Endothelial cell of hepatic sinusoid (primary cell): ENCODE data around the gene OPN4.

Experiments used
- in situ Hi-C: cut with HindIII; loops from 2 replicates; pipeline ENCODE4 v1.10.0; 2017; ENCODE audit warnings: low sequenced_read_pairs

Gene OPN4

DNA sequence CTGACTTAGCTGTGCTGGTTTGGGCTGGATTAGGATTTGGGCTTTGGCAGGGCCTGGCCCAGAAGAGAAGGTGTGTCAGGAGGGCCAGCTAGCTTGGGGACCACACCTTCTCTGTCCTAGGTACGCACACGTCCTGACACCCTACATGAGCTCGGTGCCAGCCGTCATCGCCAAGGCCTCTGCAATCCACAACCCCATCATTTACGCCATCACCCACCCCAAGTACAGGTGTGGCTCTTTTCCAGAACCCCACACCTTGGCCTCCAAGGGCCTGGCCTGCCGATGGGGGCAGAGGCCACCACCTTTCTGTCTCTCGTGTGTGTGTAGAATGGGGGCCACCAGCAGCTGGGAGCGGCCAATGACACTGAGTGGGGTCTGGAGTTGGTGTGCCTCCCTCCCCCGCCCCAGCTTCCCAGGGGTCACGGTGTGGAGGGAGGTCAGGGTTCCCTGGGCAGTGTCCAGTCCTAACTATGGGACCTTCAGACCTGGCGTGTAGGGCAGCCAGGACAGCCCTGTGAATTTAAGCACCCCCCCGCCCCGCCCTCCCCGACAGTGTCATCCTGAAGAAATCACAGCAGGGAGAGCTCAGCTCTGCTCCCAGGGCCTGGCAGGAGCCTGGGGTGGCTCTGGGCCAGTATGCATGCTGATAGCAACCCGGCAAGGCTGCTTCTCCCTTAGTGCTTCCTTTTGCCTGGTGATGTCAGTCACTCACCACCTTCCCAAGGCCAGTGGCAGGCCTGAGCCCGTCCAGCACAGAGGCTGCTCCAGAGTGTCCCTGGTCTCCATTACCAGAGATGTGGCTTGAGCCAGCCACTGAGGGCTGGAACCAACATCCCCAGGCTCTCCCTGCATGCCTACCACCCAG, 7.0 kb downstream of the OPN4 start:
- in situ Hi-C loops: no loop called here

DNA sequence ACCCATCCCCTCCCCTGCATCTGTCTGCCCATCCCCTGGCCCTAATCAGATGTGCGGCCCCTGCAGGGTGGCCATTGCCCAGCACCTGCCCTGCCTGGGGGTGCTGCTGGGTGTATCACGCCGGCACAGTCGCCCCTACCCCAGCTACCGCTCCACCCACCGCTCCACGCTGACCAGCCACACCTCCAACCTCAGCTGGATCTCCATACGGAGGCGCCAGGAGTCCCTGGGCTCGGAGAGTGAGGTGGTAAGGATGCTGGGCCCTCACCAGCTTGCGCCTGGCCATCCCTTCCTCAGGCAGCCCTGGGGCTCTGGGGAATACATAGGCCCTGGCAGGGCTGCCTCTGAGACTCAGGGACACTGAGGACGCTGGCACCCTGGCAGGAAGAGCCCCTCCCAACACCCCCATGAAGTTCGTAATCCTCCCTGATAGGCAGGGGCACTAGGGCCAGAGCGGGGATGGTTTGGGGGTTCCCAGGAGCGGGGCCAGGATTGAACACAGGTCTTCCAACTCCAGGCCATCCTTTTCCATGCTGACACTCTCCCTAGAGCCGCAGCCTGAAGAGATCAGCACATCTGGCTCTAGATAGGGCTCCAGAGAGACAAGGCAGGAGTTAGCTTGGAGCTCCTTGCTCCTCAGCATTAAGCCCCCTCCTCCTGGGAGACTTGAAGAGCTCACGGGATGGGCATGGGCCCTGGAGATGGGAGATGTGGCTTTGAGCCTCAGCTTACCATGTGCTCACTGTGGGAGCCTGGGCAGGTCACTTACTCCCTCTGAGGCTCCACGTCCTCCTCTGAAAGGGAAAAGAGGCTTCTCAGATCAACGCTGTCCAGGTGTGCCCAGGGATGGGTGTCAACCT, 8.1 kb downstream of the OPN4 start:
- in situ Hi-C loops: no loop called here

DNA sequence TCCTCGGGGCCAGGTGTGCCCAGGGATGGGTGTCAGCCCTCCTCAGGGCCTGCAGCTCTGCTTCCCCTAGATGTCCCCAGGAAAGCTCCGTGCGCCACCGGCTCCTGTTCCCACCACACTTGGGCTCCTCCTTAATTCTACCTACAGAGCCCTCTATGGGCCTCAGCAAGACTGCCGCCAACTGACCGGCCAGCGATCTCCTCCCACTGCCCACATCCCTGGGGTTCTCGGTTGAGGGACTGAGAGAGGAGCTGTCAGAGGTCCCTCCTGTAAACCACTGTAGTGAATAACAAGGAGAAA, 8.6 kb downstream of the OPN4 start:
- in situ Hi-C loops: no loop called here

DNA sequence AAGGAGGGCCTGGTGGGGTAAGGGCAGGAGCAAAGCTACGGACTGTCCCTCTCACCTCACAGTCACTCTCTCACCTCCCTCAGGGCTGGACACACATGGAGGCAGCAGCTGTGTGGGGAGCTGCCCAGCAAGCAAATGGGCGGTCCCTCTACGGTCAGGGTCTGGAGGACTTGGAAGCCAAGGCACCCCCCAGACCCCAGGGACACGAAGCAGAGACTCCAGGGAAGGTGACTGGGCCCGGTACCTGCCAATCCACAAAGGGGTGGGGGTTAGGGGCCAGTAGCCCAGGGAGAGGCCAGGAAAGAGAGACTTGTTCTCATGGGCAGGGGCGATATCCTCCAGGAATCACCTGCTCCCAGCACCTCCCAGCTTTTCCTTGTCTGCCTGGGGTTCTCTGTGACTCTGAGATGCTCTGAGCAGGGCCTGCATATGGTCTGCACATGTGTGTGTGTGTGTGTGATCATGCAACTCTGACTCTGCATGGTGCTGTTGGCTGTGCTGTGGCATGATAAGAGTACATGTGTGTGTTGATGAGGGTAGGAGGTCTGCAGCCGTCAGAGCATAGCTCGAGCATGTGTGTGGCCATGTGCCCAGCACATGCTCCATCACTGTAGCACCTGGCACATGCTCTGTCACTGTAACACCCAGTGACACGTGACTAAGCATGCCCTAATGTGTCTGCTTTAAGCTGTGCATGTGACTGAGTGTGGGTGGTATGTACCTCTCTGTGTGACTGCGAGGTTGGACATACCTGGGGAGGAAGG, 9.4 kb downstream of the OPN4 start:
- in situ Hi-C loops: no loop called here

DNA sequence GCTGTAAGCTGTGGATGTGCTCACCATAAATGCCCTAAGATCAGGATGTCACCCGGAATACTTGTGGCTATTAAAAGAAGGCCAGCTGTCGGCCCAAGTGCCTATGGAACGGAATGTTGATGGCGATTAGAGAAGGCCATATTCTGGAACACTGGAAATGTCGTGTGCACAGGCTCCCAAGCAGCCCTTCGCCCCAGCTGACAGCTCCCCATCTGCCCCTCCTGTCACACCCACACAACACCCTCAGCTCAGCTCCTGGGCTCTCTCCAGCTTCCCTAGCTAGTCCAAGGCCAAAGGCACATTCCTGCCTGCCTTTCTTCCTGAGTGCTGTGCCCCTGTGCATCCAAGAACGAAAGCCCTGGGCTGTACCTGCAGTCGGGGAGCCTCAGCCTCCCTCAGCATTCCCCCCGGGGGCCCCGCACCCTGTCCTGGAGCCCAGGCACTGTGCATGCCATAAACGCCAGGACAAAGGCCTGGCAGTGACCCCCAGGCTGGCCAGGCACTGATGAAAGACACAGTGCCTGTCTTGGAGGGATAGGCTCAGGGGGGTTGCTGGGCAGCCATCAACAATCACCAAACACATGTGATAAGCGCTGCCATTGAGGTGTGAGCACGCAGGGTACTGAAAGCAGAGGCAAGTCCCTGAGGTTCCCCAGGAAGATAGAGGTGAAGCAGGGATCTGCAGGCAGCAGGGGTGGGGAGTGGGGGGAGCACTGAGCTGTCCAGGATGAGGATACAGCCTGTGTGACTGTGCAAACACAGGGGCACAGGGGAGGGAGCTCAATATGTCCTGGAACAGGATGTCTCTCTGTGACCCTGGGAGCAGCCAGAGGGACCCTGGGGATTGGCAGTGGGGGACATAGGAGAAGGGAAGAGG, 10.2 kb downstream of the OPN4 start:
- in situ Hi-C loops: no loop called here

DNA sequence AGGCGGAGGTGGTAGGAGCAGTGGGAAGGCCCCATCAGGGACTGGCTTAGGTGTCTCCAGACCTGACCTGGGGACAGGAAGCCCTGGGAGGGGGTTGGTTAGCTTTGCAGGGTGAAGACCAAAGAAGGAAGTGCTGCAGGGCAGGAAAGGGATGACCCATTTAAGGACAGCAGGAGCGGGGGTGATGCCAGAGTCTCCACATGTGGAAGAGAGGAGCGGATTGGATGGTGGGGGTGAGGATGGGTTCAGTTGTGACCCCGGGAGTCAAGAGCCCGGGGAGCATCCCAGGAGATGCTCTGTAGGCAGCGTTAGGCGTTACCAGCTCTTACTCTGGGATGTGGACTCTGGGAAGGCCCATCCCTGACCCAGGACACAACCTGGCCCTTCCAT, 10.9 kb downstream of the OPN4 start:
- in situ Hi-C loops: no loop called here

DNA sequence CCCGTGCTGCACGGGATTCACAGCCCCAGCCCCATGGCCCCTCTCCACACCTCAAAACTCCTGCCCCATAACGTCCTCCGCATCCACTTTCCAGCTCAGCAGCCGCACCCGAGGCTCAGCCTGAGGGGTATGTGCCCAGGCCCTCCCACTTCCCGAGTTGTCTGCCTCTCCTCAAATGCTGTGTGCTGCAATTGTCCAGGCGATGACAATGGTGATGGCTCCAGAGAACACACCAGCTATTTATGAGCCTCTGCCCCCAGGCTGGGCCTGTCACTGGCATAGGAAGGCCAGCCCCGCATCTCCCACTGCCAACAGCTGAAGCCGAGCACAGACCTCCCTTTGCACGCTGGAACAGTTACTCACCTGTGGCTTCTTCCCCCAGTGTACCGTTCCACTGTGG, 11.5 kb downstream of the OPN4 start:
- in situ Hi-C loops: no loop called here

DNA sequence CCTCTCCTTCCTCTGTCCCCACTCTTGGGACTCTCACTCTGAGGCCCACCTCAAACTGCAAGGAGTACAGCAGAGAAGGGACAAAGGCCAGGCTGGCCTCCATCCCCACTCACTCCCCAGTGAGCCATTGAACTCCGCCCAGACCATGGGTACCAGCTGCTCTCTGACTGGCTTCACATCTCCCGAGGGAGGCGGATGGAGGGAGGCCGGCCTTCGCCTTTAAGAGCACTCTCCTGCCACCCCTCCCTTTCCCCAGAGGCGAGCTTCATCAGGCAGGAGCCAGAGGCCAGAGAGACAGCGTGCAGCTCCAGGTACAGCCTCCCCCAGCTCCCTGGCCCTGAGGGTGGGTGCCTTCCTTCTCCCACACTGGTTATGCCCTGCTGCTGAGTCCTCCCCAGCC, 12.2 kb downstream of the OPN4 start:
- in situ Hi-C loops: no loop called here

DNA sequence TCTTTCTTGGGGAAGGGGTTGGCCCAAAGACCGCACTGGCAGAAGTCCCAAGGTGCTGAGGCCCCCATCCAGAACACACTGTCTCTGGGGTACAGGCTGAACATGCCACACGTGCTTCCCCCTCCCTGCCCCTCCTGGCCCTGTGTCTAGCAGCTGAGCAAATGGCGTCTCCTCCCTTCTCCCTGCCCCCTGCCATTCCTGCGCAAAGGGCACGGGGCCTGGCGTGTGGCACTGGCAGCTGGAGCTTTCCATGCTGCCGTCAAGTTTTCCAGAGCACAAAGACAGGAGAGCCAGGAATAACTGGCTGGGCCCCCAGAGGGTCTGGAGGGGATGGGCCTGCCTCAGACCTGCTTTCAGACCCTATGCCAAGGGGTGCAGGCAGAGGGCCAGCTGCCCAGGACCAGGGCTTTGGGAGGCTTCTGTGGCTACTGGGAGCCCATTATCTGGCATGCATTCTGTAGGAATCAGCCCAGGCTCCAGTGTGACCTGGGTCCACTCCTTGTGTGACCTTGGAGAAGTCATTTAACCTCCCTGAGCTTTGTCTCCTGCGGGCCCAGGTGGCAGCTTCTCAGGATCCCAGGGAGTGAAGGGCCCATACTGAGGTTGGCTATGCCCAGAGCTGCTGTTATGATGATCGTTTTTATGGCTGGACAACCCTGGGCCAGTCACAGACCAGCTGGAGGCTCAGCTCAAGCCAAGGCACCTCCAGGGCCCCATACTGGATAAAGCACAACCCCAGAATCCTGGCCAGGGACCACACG, 13.3 kb downstream of the OPN4 start:
- in situ Hi-C loops: no loop called here

DNA sequence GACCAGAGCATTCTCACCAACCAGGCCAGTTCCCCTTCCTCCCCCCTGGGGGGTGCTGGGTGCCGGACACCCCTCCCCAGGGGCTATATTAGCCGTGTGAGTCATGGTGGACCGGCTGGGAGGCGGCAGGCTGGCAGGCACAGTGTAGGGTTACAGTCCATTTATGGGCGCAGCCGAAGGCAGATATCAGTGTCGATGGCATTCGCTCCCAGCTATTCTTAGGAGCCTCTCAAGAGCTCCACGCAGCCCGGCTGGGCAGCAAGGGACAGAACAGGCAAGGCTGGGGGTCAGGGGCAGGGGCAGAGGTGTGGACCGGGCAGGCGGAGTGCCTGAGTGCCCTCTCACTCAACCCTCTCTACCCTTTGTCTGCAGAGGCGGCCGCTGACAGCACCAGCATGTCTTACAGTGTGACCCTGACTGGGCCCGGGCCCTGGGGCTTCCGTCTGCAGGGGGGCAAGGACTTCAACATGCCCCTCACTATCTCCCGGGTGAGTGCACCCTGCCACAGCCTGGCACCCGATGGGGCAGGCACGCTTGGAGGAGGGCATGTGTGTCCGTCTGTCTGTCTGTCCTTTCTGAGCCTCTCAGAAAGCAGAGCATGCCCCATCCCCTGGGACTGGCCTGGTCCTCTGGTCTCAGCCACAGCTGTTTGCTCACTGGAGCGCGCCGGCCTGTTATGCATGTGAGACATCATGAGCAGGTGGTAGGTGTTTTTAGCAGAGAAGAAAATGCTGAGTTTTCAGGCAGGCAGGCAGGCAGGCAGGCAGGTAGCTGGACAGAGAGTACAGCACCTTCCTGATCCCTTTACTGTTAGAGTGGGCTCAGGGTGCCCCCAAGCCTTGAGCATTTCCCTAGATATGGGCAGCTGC, 14.2 kb downstream of the OPN4 start, which contains the start of gene LDB3:
TSS of gene LDB3 (plus strand) at position 215 of the 869 bp plus-strand sequence. CDS start at position 396, 181 bp downstream.
- in situ Hi-C loops: no loop called here

DNA sequence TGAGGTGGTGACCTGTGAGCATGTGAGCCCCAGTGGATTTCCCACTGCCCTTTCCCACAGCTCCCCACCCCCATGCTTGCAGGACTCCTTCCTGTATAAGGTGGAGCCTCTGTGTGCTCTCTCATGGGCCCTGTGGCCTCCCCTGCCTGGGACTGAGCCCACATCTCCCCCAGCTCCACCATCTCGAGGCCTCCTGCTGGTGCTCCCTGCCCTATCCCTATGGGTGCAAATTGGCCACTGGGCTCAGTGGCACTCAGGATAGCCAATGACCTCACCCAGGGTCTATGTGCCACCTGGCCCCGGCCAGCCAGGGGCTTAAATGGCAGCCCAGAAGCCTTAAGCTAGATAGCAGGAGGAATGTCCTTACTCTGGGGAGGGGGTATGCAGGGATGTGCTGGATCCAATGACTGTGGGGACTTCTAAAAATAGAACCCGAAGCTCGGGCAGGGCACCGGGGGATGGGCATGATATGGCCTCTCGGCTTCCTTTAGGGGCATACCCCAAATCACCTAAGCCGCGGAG, 16.0 kb downstream of the OPN4 start:
- in situ Hi-C loops: no loop called here

DNA sequence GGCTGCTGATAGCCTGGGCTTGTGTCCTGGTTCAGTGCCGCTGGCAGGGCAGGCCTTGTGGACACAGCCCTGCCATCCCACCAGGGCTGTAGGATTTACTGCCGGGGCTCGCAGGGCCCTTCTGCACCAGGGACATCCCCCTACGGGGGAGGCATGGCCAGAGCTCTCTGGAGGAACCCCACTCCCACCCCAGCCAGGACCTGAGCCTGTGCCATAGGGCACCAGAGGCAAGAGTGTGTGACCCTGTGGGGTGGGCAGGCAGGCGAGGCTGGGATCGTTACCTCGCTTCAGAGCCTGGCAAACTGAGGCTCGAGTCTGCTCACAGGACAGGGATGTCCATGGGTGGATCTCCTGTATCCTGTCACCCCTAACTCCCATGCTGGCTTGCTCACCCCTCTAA, 16.5 kb downstream of the OPN4 start:
- in situ Hi-C loops: no loop called here

DNA sequence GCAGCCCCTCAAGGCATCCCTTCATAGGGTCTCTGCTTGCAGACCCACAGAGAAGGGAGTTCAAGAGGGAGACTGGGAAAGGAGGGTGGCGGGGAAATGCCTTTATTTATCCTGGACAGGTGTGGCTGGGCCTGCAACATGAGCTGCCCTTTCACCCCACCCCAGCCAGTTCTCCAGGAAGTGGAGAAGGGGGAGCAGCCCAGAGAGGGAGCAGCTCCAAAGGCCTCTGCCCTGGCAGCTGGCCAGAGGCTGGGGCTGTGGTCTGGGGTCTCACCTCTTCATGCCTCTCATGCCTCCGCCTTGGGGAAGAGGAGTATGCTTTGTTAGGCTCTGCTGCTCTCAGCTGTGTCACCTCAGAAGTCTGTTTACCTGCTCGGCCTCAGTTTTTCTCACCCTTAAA, 17.1 kb downstream of the OPN4 start:
- in situ Hi-C loops: no loop called here

DNA sequence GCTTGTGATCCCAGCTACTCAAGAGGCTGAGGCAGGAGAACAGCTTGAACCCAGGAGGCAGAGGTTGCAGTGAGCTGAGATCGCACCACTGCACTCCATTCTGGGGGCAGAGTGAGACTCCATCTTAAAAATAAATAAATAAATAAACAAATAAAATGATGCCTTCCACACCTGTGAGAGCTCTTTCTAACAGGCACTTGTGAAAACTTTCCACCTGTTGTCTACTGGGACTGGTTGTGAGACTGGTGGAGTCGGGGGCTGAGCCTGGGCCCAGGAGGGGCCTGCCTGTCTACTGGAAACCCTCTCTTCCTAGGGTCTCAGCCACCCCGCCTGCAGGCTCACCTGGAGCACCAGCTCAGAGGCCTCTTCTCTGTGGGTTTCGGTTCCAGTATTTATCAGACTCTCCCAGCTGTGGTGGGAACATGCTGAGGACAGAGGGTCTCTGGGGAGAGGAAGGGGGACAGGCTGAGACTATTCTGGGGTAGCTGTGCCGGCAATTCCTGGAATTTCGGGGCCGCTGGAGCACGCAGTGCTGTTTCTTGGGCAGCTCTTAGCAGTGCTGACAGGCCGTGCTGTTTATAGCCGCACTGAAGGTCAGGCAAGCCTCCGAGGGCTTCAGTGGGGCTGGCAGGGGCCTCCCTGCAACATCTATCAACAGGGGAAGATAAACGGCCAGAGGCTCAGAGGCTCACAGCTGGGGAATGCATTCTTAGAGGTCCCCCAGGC, 17.8 kb downstream of the OPN4 start:
- in situ Hi-C loops: no loop called here

DNA sequence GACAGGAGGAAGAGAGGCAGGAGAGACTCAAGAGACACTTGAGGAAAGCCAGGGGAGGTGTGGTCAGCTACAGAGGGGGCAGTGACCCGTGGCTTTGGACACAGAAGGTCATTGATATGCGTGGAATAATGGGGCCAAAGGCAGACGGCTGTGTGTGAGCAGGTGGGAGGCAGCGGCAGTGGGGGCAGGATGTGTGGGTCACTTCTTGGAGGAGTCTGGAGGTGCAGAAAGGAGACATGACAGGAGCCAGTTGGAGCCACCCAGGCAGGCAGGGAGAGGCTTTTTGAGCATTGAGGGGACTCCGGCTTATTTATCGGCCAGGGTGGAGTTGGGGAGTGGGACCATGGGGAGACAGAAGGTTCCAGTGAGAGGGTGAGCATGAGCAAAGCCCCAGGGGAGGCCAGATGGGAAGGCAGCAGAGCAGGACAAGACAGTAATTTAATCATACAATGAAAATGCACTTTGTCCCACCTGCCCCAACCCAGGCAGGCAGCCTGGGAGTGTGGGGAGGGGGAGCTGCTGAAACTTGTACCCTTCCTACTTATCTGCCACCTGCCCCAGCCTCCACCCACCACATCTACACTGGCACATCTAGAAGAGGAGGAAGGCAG, 19.0 kb downstream of the OPN4 start:
- in situ Hi-C loops: no loop called here

DNA sequence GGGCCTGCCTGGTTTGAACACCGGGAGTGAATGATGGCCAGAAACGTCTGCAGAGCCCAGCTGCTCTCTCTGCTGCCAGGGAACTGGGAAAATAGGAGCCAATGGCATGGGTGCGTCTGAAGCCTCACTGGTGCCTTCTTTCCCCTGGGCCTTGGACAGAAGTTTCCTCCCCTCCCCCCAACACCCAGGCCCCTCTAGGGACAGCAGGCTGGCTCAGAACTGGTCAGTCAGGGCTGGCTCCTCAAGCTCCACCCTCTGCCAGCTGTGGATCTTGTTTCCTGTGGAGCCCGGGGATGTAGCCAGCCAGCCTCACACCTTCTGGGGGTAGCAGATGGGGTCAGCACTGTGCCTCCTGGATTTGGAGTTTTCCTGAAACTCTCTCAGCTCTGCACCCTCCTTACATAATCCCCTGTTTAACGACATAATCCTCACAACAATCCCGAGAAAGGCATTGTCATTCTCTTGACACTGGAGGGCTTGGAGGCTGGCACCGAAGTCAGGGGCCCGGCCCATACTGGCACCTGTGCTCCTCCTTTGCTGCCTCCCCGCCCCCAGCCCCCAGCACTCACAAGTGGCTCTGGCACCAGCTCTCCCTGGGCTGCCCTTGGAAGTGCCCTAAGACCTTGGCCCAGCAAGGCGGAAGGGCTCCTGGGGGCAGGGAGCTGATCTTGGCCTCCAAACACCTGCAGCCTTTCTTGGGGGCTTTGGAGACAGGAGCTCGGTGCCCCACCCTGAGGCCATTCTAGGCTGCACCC, 19.7 kb downstream of the OPN4 start:
- in situ Hi-C loops: no loop called here

DNA sequence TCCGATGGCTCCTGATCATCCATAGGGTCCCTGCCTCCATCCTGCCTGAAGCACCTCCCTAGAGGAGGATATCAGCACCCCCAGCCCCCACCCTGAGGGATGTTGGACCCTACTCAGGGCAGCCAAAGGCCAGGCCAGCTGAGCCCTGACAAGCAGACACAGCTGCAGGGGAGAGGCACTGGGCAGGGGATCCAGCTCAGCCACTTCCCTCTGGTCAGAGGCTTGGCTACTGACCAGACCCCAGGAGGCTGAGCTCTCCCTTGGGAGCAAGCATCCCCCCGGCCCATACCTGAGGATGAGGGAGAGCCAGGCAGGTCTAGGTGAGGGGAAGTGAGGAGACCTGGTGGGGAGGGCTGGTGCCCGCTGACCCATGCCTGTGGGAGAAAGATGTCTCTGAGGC, 20.6 kb downstream of the OPN4 start:
- in situ Hi-C loops: no loop called here
